DOHH2 (cell line): Measurements from ENCODE around the gene POU2F2.

Experiments used
- H3F3A ChIP-seq: fragments of 200-600 bp; sonication (generic), shearing (Covaris generic); 2 replicates; pipeline ENCODE4 v1.6.0; 2016; ENCODE audit warnings: antibody characterized with exemption, mild to moderate bottlenecking; ENCODE audit not compliant: control insufficient read depth, insufficient read depth
- H3K27ac ChIP-seq: fragments of 200-600 bp; sonication (generic); 2 replicates; pipeline ENCODE4 v1.5.1; 2014; ENCODE audit warnings: low read depth, mild to moderate bottlenecking, low read length, moderate library complexity
- H3K27me3 ChIP-seq: fragments of 200-600 bp; sonication (generic); 2 replicates; pipeline ENCODE4 v1.6.1; 2014; ENCODE audit warnings: mild to moderate bottlenecking, low read length, mixed read lengths; ENCODE audit not compliant: control insufficient read depth
- H3K36me3 ChIP-seq: fragments of 200-600 bp; sonication (generic); 2 replicates; pipeline ENCODE4 v1.6.1; 2014; ENCODE audit warnings: mild to moderate bottlenecking, low read length, moderate library complexity, mixed read lengths; ENCODE audit not compliant: control insufficient read depth
- H3K4me1 ChIP-seq: fragments of 200-600 bp; sonication (generic); 2 replicates; pipeline ENCODE4 v1.6.1; 2014; ENCODE audit warnings: mild to moderate bottlenecking, low read length, mixed read lengths; ENCODE audit not compliant: control insufficient read depth
- H3K4me2 ChIP-seq: fragments of 200-600 bp; sonication (generic); 2 replicates; pipeline ENCODE4 v1.6.0; 2014; ENCODE audit warnings: mild to moderate bottlenecking, low read length, moderate library complexity
- H3K4me3 ChIP-seq: fragments of 200-600 bp; sonication (generic); 2 replicates; pipeline ENCODE4 v1.5.1; 2014; ENCODE audit warnings: mild to moderate bottlenecking, low read length, mixed read lengths
- H3K79me2 ChIP-seq: fragments of 200-600 bp; sonication (generic); 2 replicates; pipeline ENCODE4 v1.6.1; 2014; ENCODE audit warnings: mild to moderate bottlenecking, low read length, mixed read lengths; ENCODE audit not compliant: control insufficient read depth
- H3K9me2 ChIP-seq: fragments of 200-600 bp; sonication (generic); replicated peaks from 2 replicates; pipeline ENCODE4 v1.6.1; 2014; ENCODE audit warnings: mild to moderate bottlenecking, low read length, mixed read lengths; ENCODE audit not compliant: control insufficient read depth
- H3K9me3 ChIP-seq: fragments of 200-600 bp; sonication (generic); 2 replicates; pipeline ENCODE4 v1.6.1; 2014; ENCODE audit warnings: antibody characterized with exemption, low read length, mixed read lengths; ENCODE audit not compliant: control insufficient read depth, insufficient read depth
- H4K20me1 ChIP-seq: fragments of 200-600 bp; sonication (generic); 2 replicates; pipeline ENCODE4 v1.6.0; 2014; ENCODE audit warnings: low read depth, mild to moderate bottlenecking, antibody characterized with exemption, low read length, moderate library complexity; ENCODE audit not compliant: control insufficient read depth, insufficient read depth
- EZH2phosphoT487 ChIP-seq: fragments of 200-600 bp; sonication (generic); IDR thresholded peaks from 2 replicates; pipeline ENCODE4 v1.6.1; 2017; ENCODE audit warnings: borderline replicate concordance, mild to moderate bottlenecking, antibody characterized with exemption, low read length, moderate library complexity, mixed read lengths
- TF ChIP-seq, protein P1 (sequence below): fragments of 200-600 bp; sonication (generic); IDR thresholded peaks from one replicate; pipeline ENCODE4 v1.5.1; 2014; ENCODE audit warnings: antibody characterized with exemption, mild to moderate bottlenecking, low read depth, low read length; ENCODE audit not compliant: poor library complexity, severe bottlenecking

POU2F2 gene

DNA sequence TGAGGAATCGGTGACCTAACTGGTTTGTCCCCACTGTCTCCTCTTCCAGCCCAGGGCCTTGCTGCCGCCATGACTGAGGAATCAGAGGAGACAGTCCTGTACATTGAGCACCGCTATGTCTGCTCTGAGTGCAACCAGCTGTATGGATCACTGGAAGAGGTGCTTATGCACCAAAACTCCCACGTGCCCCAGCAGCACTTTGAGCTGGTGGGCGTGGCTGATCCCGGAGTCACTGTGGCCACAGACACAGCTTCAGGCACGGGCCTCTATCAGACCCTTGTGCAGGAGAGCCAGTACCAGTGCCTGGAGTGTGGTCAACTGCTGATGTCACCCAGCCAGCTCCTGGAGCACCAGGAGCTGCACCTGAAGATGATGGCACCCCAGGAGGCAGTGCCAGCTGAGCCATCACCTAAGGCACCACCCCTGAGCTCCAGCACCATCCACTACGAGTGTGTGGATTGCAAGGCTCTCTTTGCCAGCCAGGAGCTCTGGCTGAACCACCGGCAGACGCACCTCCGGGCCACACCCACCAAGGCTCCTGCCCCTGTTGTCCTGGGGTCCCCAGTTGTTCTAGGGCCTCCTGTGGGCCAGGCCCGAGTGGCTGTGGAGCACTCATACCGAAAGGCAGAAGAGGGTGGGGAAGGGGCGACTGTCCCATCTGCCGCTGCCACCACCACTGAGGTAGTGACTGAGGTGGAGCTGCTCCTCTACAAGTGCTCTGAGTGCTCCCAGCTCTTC lies 53.5 kb downstream of the POU2F2 start:
- Histone ChIP-seq H3K9me3 (no peaks in the 10 kb centered on the region), H3K36me3 (peaks cover 59% of the 10 kb centered on the region), H3K27me3 (no peaks in the 10 kb centered on the region), H4K20me1 (peaks cover 22% of the 10 kb centered on the region), H3K27ac (no peak overlapping the region), H3K4me1 (peaks cover 20% of the 10 kb centered on the region), H3K4me2 (no peak overlapping the region), H3K4me3 (no peak overlapping the region), H3K79me2 (peaks cover 72% of the 10 kb centered on the region), H3F3A (peaks cover 14% of the 10 kb centered on the region), H3K9me2 (no peaks in the 10 kb centered on the region)
- no peak for TF ChIP-seq EZH2phosphoT487
- TF ChIP-seq, protein P1, sequence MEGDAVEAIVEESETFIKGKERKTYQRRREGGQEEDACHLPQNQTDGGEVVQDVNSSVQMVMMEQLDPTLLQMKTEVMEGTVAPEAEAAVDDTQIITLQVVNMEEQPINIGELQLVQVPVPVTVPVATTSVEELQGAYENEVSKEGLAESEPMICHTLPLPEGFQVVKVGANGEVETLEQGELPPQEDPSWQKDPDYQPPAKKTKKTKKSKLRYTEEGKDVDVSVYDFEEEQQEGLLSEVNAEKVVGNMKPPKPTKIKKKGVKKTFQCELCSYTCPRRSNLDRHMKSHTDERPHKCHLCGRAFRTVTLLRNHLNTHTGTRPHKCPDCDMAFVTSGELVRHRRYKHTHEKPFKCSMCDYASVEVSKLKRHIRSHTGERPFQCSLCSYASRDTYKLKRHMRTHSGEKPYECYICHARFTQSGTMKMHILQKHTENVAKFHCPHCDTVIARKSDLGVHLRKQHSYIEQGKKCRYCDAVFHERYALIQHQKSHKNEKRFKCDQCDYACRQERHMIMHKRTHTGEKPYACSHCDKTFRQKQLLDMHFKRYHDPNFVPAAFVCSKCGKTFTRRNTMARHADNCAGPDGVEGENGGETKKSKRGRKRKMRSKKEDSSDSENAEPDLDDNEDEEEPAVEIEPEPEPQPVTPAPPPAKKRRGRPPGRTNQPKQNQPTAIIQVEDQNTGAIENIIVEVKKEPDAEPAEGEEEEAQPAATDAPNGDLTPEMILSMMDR: no peak

- TF ChIP-seq, protein P1: no peak
- Histone ChIP-seq H3K27me3 (no peaks in the 10 kb centered on the region), H3K79me2 (peaks cover 72% of the 10 kb centered on the region), H3F3A (peaks cover 12% of the 10 kb centered on the region), H3K36me3 (peaks cover 59% of the 10 kb centered on the region), H3K4me3 (peak overlapping the region; percentile 77; the same call in 1 of the 2 replicates), H3K4me2 (peak overlapping the region; percentile 89), H3K4me1 (peaks cover 20% of the 10 kb centered on the region), H3K27ac (no peak overlapping the region), H3K9me3 (no peaks in the 10 kb centered on the region), H3K9me2 (no peaks in the 10 kb centered on the region), H4K20me1 (peaks cover 22% of the 10 kb centered on the region)
These were observed 54.2 kb downstream of the POU2F2 start for GRCh38 chr19:42078058-42078457.

- H3K27ac ChIP-seq: peak overlapping the region; percentile 61
- no peaks in the 10 kb centered on the region for H3K9me2 ChIP-seq
- no peaks in the 10 kb centered on the region for H3K27me3 ChIP-seq
- H3K79me2 ChIP-seq: peaks cover 62% of the 10 kb centered on the region
- H3K36me3 ChIP-seq: peaks cover 50% of the 10 kb centered on the region
- H4K20me1 ChIP-seq: peaks cover 22% of the 10 kb centered on the region
- TF ChIP-seq EZH2phosphoT487: no peak
- TF ChIP-seq, protein P1: no peak
- H3K4me2 ChIP-seq: peak overlapping the region; percentile 89
- peak overlapping the region; percentile 77 for H3K4me3 ChIP-seq
- H3F3A ChIP-seq: peaks cover 13% of the 10 kb centered on the region
- H3K4me1 ChIP-seq: peaks cover 20% of the 10 kb centered on the region
- H3K9me3 ChIP-seq: no peaks in the 10 kb centered on the region
These were observed 55.8 kb downstream of the POU2F2 start for GRCh38 chr19:42076380-42076944.
